ENCODE results near the gene PHF11.

Gene PHF11

DNA sequence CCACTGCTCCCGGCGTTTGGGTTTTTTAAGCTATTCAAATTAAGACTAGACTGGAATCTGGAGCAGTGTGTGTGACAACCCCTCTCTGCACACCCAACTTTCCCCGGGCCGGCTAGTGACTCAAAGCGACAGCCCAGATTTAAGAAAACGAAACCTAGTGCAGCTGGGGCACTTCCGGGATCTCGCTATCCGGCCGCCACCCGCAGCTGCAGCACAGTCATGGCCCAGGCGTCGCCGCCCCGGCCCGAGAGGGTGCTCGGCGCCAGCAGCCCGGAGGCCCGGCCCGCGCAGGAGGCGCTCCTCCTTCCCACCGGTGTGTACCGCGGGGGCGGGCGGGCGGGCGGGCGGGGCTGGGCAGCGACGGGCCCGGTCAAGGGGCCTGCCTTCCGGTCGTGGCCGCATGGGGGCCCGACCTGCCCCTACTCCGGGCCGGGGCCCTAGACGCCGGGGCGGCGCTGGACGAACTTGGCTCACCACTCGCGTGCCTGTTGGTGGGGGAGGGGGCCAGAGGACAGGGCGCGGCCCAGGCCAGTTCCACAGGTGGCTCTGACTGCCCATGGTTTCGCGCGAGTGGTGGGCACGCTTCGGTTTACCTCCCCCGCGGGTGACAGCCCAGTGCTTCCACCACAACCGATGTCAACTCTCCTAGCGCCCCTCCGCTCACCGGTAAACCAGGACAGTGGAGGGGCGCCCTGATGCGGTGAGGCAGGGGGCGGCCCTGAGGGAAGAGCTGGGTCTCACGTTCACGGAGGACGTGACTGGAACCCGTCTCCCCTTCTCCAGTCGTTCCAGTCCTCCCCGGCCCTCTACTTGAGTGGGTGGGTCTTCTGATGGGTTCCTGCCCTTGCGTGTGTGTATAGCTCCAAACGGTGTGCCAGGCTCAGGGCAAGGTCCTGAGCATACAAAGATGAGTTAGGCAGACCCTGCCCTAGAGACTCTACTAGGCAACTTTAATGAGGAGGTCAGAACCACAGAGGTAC, at the start of gene PHF11:
PHF11 (plus strand) TSS at position 171 of the 980 bp plus-strand sequence; CDS start at position 220, 49 bp downstream.
- DNase-seq (ENCODE audit: low read depth in 4 of 4, low spot score in 1 of 4): peak; percentile 69 to 84 (median 74)

DNA sequence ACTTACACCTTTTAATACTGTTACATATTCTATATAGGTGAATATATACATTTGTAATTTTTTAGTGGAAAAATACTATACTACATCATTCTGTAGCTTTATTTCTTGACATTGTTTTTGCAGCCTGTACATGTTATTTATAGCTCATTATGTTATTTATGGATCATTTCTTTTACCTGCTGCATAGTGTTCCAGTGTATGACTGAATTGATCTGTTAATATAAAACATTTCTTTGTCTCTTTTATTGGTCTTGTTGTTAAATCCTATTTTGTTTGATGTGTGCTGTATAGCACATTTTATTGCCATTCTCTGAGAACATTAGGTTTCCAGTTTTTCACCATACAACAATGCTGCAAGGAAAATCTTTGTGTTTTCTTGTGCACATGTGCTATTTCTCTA, 49.3 kb upstream of the PHF11 start:
- no peak for DNase-seq (ENCODE audit: low read depth in 4 of 4, low spot score in 1 of 4)

DNA sequence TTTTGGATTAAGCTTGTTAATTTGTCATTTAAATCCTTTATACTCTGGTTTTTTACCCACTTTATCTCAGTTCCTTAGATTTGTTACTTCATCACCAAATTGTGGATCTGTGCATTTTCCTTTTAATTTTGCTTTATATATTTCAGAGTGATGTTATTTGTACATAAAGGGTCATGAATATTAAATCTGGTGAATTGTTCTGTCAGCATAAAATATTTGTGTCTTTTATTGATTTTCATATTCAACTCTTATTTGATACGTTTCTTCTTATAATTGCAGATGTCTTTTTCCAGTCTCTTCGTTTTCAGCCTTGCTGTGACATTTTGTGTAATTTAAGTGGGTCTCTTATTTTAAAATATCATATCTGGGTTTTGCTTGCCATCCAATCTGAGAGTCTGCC, 47.0 kb upstream of the PHF11 start:
- no peak for DNase-seq (ENCODE audit: low read depth in 4 of 4, low spot score in 1 of 4)

DNA sequence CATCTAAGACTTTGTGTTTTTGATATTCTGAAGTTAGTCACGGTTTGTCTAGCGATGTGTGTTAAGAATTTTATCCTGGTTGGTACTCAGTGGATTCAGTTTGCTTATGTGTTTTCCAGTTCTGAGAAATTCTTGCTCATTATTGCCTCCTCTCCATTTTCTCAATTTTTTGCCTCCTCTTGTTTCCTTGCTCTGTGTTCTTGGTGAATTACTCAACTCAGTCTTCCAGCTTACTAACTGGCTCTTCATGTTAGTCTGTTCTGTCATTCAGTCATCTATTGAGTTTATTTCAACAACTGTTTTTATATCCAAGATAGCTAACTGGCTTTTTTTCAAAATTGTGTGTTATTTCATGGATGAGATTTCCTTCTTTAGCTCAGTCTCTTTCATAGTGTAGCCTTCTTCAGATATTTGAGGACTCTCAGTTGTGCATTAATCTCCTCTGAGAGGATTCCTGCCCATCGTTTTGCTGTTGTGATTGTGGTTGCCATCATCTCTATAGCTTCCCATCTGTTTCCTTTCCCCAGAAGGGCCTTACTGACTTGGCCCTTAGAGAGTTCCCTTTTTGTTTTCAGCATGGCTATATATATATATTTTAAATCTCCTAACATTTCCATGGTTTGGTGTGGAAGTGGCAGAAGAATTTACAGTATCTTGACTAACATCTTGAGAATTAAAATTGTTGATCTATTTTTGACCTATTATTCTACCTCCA, 45.5 kb upstream of the PHF11 start:
- no peak for DNase-seq (ENCODE audit: low read depth in 4 of 4, low spot score in 1 of 4)

DNA sequence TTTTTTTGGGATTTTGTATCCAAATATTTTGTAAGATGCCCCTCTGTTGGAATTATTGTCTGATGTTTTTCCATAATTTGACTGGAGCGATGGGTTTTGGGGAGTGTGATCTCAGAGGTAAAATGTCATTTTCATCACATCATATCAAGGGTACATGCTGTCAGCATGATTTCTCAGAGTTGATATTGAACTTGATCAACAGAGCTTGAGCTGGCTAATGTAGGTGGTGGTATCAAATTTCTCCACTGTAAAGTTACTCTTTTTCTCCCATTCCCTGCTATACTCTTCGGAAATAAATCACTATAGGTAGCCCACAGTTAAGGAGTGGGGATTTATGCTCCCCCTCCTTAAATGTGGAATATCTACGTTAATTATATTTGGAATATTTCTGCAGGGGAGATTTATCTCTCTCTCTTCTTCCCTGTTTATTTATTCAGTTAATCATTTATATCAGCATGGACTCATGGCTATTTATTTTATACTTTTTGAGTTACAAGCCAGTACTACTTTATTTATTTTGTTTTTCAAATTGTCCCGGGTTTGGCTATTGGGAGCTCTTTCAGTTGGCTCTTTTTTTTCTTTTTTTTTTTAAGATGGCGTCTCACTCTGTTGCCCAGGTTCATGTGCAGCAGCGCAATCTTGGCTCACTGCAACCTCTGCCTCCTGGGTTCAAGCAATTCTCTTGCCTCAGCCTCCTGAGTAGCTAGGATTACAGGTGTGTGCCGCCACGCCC, 42.9 kb upstream of the PHF11 start:
- DNase-seq (ENCODE audit: low read depth in 4 of 4, low spot score in 1 of 4): no peak

- no peak for DNase-seq (ENCODE audit: low read depth in 4 of 4, low spot score in 1 of 4)
Observed at GRCh38 chr13:49453465-49453864, 42.3 kb upstream of the PHF11 start.

DNA sequence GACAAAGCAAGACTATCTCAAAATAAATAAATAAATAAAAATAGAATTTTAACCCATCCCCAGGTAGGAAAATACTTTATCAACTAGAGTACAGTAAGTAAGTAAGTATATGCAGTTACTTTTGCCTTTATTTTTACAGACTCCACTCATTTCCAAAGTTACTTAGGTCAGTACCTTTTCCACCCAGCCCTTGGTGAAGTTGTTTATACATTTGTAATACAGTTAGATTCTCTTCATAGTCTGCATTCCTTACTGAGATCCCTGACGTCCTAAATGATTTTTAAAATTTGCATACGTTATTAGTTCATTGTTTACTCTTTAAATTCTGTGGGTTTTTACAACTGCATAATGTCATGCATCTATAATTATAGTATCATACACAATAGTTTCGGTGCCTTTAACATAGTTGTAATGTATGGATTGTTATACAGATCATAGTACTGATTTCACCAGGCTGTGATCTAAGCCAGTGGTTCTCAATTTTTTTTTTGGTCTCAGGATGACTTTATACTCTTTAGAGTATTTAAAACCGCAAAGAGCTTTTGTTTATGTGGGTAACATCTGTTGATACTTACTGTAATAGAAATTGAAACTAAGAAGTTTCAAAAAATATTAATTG, 41.3 kb upstream of the PHF11 start:
- DNase-seq (ENCODE audit: low read depth in 4 of 4, low spot score in 1 of 4): no peak

- DNase-seq (ENCODE audit: low read depth in 4 of 4, low spot score in 1 of 4): no peak
Observed at GRCh38 chr13:49455007-49455398, 40.8 kb upstream of the PHF11 start.

- no peak for DNase-seq (ENCODE audit: low read depth in 4 of 4, low spot score in 1 of 4)
Observed at GRCh38 chr13:49456156-49456555, 39.6 kb upstream of the PHF11 start.

DNA sequence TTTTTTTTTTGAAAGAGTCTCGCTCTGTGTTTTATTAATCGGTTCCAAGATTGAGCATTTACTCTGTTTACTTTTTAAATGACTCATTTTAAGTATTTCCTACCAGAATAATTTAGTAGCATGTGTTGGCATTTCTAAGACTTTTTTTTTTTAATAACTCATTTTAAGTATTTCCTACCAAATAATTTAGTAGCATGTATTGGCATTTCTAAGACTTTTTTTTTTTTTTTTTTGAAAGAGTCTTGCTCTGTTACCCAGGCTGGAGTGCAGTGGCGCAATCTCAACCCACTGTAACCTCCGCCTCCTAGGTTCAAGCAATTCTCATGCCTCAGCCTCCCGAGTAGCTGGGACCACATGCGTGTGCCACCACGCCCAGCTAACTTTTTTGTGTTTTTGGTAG, 38.5 kb upstream of the PHF11 start:
- DNase-seq (ENCODE audit: low read depth in 4 of 4, low spot score in 1 of 4): no peak

GRCh38 chr13:49459580-49459979, 36.2 kb upstream of the PHF11 start:
- DNase-seq (ENCODE audit: low read depth in 4 of 4, low spot score in 1 of 4): no peak

- no peak for DNase-seq (ENCODE audit: low read depth in 4 of 4, low spot score in 1 of 4)
Observed at GRCh38 chr13:49464085-49464484, 31.7 kb upstream of the PHF11 start.

GRCh38 chr13:49464621-49465325, 31.0 kb upstream of the PHF11 start:
- DNase-seq (ENCODE audit: low read depth in 4 of 4, low spot score in 1 of 4): no peak

- DNase-seq (ENCODE audit: low read depth in 4 of 4, low spot score in 1 of 4): no peak
Observed at GRCh38 chr13:49466292-49466838, 29.4 kb upstream of the PHF11 start.

DNA sequence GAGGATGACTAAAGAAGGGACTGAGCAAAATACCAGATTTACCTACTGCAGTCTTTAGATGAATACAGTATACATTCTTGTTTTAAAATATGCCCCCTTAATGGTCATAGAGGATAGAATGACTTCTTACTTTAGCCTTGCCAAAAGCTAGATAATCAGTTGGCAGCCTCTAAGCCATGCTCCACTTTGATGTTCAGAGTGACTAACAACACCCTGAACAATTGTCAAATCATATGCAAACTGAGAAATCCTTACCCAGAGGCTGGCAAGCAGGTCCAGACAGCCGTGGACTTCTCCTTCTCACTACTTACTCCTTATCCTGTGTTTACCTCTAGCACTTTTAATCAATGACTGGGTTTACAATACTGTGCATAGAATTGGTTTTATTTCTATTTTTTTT, 23.6 kb upstream of the PHF11 start:
- DNase-seq (ENCODE audit: low read depth in 4 of 4, low spot score in 1 of 4): no peak

DNA sequence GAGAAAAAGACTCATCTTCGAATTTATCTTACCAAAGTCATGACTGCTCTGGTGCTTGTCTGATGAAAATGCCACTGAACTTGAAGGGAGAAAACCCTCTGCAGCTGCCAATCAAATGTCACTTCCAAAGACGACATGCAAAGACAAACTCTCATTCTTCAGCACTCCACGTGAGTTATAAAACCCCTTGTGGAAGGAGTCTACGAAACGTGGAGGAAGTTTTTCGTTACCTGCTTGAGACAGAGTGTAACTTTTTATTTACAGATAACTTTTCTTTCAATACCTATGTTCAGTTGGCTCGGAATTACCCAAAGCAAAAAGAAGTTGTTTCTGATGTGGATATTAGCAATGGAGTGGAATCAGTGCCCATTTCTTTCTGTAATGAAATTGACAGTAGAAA, 19.2 kb upstream of the PHF11 start:
- DNase-seq (ENCODE audit: low read depth in 4 of 4, low spot score in 1 of 4): no peak

DNA sequence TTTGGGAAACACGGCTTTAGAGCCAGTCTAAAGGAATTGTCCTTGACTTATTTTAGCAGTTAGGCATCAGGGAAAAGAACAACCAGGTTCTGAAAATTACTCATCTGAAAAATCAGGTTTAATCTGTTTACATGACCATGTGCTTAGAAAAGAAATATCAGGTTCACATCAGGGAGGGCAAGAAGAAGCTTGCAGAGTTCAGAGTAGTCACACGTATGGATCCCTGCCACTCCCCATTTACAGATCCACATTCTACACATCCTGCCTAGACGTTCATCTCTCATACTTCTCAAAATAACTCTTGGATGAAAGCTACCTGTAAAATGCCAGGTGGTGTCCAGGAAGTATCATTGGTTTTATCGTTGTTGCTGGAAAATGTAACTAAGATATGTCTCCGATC, 14.0 kb upstream of the PHF11 start:
- no peak for DNase-seq (ENCODE audit: low read depth in 4 of 4, low spot score in 1 of 4)

- DNase-seq (ENCODE audit: low read depth in 4 of 4, low spot score in 1 of 4): no peak
Observed at GRCh38 chr13:49488563-49488962, 7.2 kb upstream of the PHF11 start.

- DNase-seq (ENCODE audit: low read depth in 4 of 4, low spot score in 1 of 4): no peak
Observed at GRCh38 chr13:49494645-49495044, 1.1 kb upstream of the PHF11 start.

GRCh38 chr13:49496837-49497236, 1.1 kb downstream of the PHF11 start:
- peak; percentile 20 to 48 (median 24) for DNase-seq (ENCODE audit: low read depth in 4 of 4, low spot score in 1 of 4)
